ENCODE results near the gene FARSA.
"Not testable (repeated sequence)": the region's sequence is repeated elsewhere in the genome, so short reads cannot be mapped to it uniquely, and the experiment has no call there.

The FARSA gene

GRCh38 chr19:12890787-12891552 is 42.5 kb downstream of the FARSA start, which contains the start of gene GCDH:
Gene GCDH (plus strand): TSS chr19:12891160. CDS start chr19:12891305, 145 bp downstream.
- peak; percentile 87 for DNase-seq

- not testable (repeated sequence) for DNase-seq
Measured at GRCh38 chr19:12890299-12890786, 43.2 kb downstream of the FARSA start.

- DNase-seq = no peak
Measured at GRCh38 chr19:12888006-12888603, 45.4 kb downstream of the FARSA start.

- DNase-seq = no peak
Measured at GRCh38 chr19:12886969-12887747, 46.4 kb downstream of the FARSA start, which contains the start of gene KLF1. Gene KLF1 (minus strand): TSS chr19:12887201. CDS start chr19:12887140, 61 bp downstream.

GRCh38 chr19:12886651-12886968 is 46.9 kb downstream of the FARSA start:
- no peak for DNase-seq

GRCh38 chr19:12885749-12886650 is 47.5 kb downstream of the FARSA start:
- no peak for DNase-seq

- DNase-seq = peak; percentile 75
Measured at GRCh38 chr19:12884926-12885748, 48.4 kb downstream of the FARSA start.

GRCh38 chr19:12884627-12884925 is 48.9 kb downstream of the FARSA start:
- DNase-seq = no peak

GRCh38 chr19:12884202-12884601 is 49.3 kb downstream of the FARSA start:
- DNase-seq = no peak

- DNase-seq = no peak
Measured at GRCh38 chr19:12882589-12882988, 50.9 kb downstream of the FARSA start.

GRCh38 chr19:12881172-12881808 is 52.2 kb downstream of the FARSA start, which contains the start of gene DNASE2:
Gene DNASE2 (minus strand): TSS chr19:12881449. CDS start chr19:12881375, 74 bp downstream.
- DNase-seq = peak; percentile 85

GRCh38 chr19:12880551-12881171 is 52.9 kb downstream of the FARSA start:
- DNase-seq = no peak

GRCh38 chr19:12875086-12875485 is 58.4 kb downstream of the FARSA start:
- no peak for DNase-seq

GRCh38 chr19:12873891-12874745 is 59.4 kb downstream of the FARSA start:
- DNase-seq = no peak

- peak; percentile 36 for DNase-seq
Measured at GRCh38 chr19:12872941-12873890, 60.3 kb downstream of the FARSA start.
